ENCODE measurements around the gene PRDM13. TPM values are rescaled to one million over a fixed set of nuclear protein-coding genes. Genes with fewer than 3 reads are reported as not detected.

PRDM13 gene
- total and polyA plus RNA-seq, 7 donors, result not detected

DNA sequence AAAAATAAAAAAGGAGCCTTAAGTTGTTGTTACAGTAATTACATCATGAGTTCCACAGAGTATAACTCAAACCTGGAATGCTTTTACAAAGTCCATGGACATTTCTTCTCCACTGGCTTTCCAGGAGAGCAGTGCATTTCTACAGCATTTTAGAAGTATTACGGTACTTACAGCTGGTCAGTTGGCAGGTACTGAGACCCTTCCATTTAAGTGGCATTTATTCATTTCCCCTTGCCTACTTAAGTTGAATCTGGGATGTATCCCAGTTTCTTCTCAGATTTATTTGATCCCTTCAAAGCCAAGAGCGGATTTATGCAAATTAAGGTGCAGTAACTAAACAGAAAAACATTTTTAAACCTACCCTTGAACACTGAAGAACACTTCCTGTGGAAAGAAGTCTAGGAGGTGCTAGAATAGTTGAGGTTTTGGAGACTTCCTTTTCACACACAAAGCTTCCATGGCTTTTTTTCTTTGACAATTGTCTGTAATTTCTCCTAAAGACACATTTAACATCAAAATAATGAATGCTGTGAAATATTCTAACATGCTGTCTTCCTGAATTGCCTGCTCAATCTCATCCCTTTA lies 3.4 kb downstream of the PRDM13 start:
- Histone ChIP-seq H3K9me3 (no peaks in the 10 kb centered on the region), H3K4me3 (no peak overlapping the region), H3K27ac (no peak overlapping the region), H3K27me3 (ENCODE audit: insufficient read depth in 3 of 3, low read length in 2 of 3) (peaks cover 0 to 100% (median 60%) of the 10 kb centered on the region in 3 donors), H3K36me3 (ENCODE audit: insufficient read depth in 1 of 2, low read depth in 1 of 2) (no peaks in the 10 kb centered on the region), H3K4me1 (peaks cover 21% of the 10 kb centered on the region)
- no peak for DNase-seq
- intact Hi-C loops (cut with DNase I), result no loop called here
- no peak for TF ChIP-seq CTCF (IDR thresholded peaks at IDR 0.05)
- WGBS, 3 donors, result 9 to 23% (median 18%) methylated on average over 2 of the region's 2 CpGs
- no peak for ATAC-seq

DNA sequence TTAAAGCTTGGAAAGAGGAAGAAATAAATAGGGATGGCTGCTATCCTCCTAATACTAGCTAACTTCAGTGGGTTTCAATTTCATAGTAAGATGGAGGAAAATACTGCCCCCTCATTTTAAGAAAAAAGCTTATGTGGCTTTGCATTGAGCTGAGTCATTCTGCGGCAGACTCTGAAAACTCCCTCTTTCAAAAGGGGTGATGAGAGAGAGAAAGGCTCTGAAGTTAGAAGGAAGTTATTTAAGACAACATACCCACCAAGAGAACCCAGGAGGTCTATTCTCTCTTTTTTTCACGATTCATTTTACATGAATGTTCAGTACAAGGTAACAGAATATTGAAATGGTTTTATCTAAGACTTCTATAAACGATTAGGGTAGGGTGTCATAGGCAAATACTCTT lies 4.5 kb downstream of the PRDM13 start:
- Histone ChIP-seq H3K27ac (no peak overlapping the region), H3K9me3 (no peaks in the 10 kb centered on the region), H3K36me3 (ENCODE audit: insufficient read depth in 1 of 2, low read depth in 1 of 2) (no peaks in the 10 kb centered on the region), H3K4me1 (peaks cover 21% of the 10 kb centered on the region), H3K4me3 (no peak overlapping the region), H3K27me3 (ENCODE audit: insufficient read depth in 3 of 3, low read length in 2 of 3) (peaks cover 0 to 100% (median 51%) of the 10 kb centered on the region in 3 donors)
- DNase-seq, result no peak
- WGBS, 3 donors, result 11 to 21% (median 17%) methylated on average over 3 of the region's 3 CpGs
- TF ChIP-seq CTCF (IDR thresholded peaks at IDR 0.05), result no peak
- intact Hi-C loops (cut with DNase I), result no loop called here
- no peak for ATAC-seq

- Histone ChIP-seq H3K4me3 (peak overlapping the region; percentile 69), H3K27me3 (ENCODE audit: insufficient read depth in 3 of 3, low read length in 2 of 3) (peaks cover 4 to 100% (median 44%) of the 10 kb centered on the region in 3 donors), H3K4me1 (peaks cover 18% of the 10 kb centered on the region), H3K36me3 (ENCODE audit: insufficient read depth in 1 of 2, low read depth in 1 of 2) (no peaks in the 10 kb centered on the region), H3K9me3 (no peaks in the 10 kb centered on the region), H3K27ac (no peak overlapping the region)
- TF ChIP-seq CTCF (IDR thresholded peaks at IDR 0.05), result no peak
- DNase-seq (peak in 1 of 2 donors; percentile 32), ATAC-seq (peak in 1 of 4 donors; percentile 28)
- intact Hi-C loops (cut with DNase I), result no loop called here
- WGBS, 3 donors, result 13 to 19% (median 17%) methylated on average over 49 to 56 of the region's 56 CpGs
These were observed 6.1 kb downstream of the PRDM13 start for GRCh38 chr6:99612551-99613408.

DNA sequence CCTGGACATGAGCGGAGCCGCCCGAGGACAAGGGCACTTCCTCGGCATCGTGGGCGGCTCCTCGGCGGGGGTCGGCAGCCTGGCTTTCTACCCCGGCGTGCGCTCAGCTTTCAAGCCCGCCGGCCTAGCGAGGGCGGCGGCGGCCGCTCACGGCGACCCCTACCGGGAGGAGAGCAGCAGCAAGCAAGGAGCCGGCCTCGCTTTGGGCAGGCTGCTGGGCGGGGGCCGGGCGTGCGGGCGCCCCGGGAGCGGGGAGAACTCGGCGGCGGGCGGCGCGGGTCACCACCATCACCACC lies 6.7 kb downstream of the PRDM13 start:
- intact Hi-C loops (cut with DNase I), result no loop called here
- peak; percentile 48 to 64 for DNase-seq
- peak; percentile 67 to 80 (median 72) for ATAC-seq
- H3K4me3 ChIP-seq, result peak overlapping the region; percentile 69
- 0 to 1% (median 1%) methylated on average over 4 to 37 of the region's 37 CpGs for WGBS, 3 donors
- H3K27me3 ChIP-seq (ENCODE audit: insufficient read depth in 3 of 3, low read length in 2 of 3), result peaks cover 4 to 100% (median 42%) of the 10 kb centered on the region in 3 donors
- H3K27ac ChIP-seq, result no peak overlapping the region
- no peaks in the 10 kb centered on the region for H3K9me3 ChIP-seq
- peaks cover 14% of the 10 kb centered on the region for H3K4me1 ChIP-seq
- TF ChIP-seq CTCF (IDR thresholded peaks at IDR 0.05), result peak; percentile 39
- no peaks in the 10 kb centered on the region for H3K36me3 ChIP-seq (ENCODE audit: insufficient read depth in 1 of 2, low read depth in 1 of 2)
